Posterior cingulate gyrus (tissue), 11 donors: Measurements from ENCODE around the gene HPCAL1.
"Not testable (repeated sequence)": the region's sequence is repeated elsewhere in the genome, so short reads cannot be mapped to it uniquely, and the experiment has no call there.

ENCODE experiments used
- DNase-seq, 10 donors: peaks; one replicate each; pipeline versions ENCODE4 v3.0.0 to v3.0.0-alpha.2; 2020 to 2021; ENCODE audit warnings: mixed read lengths in 3 of 10
- intact Hi-C: fragments of 100-400 bp; cut with DNase I; formaldehyde crosslinking; loops from one replicate; pipeline ENCODE4 v1.15.1; 2023

Gene HPCAL1

DNA sequence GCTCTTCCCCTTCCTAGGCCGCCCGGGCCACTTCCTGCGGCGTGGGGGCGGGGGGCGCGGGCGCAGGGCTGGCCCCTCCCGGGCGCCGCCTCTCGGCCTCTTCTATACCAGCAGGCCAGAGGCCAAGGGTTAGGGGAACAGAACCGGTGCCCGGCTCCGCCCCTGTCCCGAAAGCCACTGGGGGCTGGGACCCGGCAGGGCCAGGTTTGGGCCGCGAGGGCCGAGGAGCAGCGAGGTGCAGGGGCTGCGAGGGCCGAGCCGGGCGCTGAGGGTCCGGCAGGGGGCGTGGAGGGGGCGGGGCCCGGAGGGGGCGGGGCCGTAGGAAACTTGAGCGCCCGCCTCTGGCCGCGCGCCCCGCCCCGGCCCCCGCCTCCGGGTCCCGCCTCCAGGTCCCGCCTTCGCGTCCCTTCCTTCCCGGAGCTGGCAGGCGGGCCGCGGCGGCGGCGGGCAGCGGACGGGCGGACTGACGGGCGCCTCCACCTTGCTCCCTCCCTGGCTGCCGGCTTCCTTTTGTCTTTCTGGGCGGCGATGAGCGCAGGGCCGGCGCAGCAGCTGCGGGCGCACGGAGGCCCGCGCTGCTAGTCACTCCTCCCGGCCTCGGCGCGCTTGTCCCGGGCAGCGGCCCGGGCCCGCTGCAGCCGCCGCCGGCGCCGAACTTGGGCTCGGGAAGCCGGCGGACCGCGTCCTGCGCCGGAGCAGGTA, at the start of gene HPCAL1:
TSS of gene HPCAL1 (plus strand) at position 426 of the 702 bp plus-strand sequence. CDS start 116,854 bp downstream, outside the sequence.
- intact Hi-C loops = loop anchor here (2.0 to 10.0 kb wide), 3 partner anchors 18 to 178 kb away; partner anchors contain the start of gene RRM2
- DNase-seq = peak; percentile 70 to 98 (median 80)

DNA sequence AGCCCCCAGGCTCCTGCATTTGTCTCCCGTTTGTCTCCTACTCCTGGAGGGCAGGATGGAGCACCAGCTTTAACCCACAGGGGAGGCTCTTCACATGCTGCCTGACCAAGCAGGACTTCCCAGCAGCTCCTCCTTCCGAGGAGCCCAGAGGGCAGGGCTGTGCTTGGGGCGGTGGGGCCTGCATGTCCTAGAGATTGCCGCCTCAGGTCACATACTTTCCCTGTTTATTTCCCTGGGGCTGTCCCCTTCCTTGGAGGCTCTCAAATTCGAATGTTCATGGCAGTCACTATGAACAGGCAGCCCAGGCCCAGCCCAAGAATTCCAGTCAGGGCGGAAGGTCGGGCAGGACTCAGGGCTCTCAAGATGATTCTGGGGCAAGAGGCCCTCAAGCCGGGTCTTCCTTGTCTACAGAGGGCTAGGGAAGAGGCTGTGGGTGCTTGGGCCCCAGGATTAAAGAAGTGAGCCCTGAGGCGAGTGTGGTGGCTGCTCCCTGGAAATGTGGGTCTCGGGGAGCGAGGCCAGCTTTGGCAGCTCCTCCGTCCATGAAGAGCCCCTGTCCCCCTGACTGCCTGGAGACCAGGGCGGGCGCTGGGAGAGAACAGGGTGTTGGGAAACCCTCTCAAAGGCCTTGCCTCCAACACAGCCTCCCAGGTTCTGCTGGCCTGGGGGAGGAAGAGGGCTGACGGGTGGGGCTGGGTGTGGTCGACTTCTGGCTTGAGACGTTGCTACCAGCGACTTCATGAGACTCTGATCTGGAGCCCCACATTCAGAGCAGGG, 48.9 kb upstream of the HPCAL1 start:
- DNase-seq = peak in 3 of 10 donors; percentile 62 to 65 (median 64)
- intact Hi-C loops = no loop called here

DNA sequence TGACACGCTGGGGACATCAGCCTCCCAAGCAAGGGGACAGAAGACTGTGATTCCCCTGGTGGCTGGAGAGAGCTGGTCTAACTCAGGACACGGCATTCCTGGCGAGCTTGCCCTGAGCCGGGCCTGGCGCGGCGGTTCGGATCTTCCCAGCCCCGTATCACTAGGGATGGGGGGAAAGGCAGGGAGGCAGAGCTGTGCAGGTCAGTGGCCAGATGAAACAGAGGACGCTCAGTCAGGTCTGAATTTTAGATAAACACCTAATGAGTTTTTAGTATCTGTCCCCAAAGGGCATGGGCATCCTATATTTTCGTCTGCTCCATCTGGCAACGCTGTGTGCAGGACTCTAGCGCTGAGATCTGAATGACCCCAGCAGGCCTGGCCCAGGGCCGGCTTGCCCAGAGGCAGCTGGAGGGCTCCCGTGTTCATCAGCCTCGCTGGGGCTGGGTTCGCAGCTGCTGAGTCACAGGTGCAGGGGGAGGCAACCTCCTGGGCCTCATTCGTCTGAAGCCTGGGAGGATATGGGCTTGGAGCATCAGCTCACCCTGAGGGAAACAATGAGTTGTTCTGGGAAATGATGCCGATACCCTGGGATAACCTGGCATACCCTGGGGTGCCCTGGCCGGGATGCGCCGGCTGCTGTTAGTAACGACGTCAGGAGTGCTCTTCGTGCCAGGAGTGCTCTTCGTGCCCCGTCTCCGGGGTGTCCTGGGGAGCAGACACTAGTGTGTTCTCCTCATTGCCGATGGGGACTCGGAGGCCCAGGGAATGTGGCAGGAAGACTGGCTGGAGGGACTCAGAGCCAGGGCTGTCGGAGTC, 48.1 kb upstream of the HPCAL1 start:
- intact Hi-C loops = no loop called here
- DNase-seq = peak in 3 of 10 donors; percentile 59 to 81 (median 79)

DNA sequence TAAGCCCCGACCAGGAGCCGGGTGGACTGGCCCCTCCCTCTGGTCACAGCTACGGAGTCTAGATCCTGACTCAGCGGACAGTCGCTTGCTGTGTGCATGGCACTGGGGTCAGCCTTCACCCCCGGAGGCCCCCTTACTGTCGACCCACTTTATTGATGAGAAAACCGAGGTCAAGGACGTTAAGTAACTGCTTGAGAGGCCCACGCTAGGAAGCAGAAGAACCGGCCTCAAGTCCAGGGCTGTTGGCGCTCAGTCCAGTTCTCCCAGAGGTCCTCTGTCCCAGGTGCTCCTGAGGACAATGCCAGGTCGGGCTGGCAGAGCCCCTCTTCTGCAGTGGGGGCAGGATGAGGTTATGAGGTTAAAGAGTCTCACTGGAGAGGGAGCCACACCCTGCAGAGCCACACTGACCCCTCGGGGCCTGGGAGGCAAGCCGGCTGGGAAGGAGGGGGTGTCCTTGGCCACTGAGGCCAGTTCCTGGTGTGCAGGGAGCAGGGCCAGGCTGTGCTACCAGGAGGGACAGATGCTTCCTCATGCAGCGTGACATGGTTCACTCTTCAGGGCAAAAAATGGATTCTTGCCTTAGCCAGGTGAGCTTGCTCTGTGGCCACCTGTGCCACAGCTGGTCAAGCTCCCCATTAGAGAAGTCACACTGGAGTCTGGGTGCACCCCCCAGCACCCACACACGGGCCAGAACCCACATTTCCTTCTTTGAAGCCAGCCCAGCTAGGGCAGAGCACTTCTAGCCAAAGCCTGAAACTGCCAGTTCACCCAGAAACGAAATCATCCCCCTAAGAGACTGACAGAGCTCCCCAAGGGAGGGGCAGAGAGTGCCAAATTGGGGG, 47.3 kb upstream of the HPCAL1 start:
- peak in 3 of 10 donors; percentile 53 to 66 (median 55) for DNase-seq
- intact Hi-C loops = no loop called here

DNA sequence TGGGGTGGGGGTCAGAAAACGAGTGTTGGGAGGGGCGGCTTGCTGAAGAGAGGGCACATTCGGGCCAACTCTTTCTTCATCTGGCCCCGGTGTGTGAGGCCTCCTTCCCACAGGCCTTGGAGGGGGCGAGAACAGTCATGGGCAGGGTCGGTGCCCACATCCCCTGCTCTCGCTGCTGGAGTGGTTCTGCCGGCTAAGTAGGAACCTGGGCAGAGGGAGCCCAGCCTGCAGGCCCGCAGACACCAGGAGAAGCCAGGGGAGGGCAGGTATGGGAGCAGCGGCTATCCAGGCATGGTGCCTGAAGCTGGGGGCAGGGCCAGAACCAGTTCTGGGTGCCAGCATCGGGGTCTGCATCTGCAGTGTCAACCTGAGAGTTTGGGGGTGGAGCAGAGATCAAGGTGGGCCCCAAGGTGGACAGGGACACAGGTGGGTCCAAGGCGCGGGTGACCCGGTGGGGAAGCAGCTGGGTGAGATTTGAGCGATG, 46.6 kb upstream of the HPCAL1 start:
- intact Hi-C loops = no loop called here
- peak in 3 of 10 donors; percentile 25 to 62 (median 54) for DNase-seq

DNA sequence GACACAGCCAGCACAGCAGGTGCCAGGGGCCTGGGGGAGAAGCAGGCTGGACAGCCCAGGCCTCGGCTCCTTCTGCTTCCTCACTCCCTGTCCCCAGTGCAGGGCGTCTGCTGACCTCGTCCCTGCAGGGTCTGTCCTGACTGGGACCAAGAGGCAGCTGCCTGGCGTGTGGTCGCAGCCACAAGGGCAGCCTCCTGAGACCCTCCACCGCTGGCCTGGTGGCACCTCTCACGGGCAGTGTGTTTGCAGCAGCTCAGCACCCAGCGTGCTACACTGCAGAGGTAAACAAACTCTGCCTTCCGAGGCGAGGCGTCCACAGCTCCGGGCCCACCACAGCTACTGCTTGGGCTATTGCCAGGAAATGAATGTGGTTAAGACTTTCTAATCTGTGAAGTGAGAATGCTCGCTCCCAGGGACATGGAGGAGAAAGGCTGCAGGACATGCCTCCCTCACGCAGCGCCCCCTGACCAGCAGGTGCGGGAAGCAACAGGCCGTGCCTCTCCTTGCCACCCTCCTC, 46.1 kb upstream of the HPCAL1 start:
- intact Hi-C loops = no loop called here
- peak in 3 of 10 donors; percentile 37 to 66 (median 63) for DNase-seq

DNA sequence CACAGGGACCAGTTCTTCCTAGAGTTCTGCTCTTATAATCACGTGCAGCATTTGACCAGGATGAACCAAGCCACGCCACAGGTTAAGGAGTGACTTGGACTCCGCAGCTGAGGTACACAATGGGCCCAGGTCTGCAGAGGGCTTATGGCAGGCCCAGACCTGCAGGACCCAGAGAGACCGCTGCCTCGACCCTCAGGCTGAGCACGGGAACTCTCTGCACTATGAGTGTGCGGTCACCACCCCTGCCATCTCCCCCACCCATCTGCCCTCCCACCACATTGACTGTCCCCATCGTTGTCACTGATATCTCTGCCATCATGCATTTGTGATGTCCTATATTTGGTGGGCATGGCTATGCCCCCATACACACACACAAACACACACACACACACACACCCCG, 45.7 kb upstream of the HPCAL1 start:
- peak in 1 of 10 donors; percentile 27 for DNase-seq
- intact Hi-C loops = no loop called here

DNA sequence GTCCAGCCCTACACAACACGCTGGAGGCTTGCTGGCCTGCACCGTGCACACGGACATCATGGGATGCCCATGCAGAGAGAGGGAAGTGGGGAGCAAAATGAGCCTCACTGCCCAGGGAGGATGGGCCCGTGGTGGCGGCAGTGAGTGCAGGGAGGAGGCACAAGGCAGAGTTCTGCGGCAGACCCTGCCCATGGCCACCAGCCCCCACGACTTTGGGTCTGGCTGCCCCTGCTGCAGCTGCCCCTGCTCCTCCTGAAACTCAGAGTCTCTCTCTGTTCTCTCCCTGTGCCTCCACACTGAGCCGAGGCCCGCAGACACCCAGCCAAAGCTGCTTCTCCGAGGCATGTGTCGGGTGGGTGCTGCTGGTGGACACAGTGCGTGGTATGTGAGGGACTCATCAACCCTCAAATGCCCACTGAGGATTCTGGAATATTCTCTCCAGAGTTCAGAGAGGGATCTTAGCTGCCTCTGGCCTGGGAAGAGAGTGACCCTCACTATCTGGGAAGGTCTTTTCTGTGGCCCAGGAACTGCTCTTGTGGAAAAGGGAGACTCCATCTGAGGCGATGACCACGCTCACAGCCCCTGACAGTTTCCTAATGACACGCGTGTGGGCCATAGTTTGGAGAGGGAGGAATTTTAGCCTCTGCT, 45.1 kb upstream of the HPCAL1 start:
- DNase-seq = peak in 3 of 10 donors; percentile 36 to 54 (median 46)
- intact Hi-C loops = no loop called here

DNA sequence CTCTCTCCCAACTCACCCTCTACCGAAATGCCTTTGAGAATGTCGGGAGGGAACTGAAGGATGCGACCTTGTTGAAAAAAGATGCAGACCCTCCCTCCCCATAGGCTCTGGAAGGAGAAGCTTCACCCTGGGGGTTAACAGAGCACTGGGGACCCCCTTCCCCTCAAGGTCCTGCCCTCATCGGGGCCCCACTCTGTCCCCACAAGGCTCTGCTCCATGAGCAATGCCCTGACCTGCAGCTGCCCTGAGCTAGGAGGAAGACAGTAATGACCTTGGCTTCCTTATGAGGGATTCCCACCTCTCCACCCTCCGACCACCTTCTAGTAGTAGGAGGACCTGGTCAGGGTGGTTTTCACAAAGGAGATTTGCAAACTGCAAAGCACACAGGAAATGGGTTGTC, 44.4 kb upstream of the HPCAL1 start:
- DNase-seq = peak in 3 of 10 donors; percentile 11 to 36 (median 20)
- intact Hi-C loops = no loop called here

DNA sequence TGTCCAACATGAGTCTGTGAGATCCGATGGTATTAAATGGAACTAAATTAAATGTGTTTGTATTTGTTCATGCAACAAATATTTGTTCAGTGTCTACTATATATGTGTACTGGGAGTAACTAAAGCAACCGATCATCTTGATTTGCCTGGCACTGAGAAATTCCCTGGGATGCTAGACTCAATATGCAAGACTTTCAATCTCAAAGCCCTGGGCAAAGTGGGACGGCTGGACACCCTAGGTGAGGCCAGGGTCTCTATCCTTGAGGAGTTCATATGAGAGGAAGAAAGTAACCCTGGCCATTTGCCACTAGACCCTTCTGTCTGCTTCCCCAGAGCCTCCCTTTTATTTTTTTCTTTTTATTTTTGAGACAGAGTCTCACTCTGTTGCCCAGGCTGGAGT, 44.0 kb upstream of the HPCAL1 start:
- intact Hi-C loops = no loop called here

DNA sequence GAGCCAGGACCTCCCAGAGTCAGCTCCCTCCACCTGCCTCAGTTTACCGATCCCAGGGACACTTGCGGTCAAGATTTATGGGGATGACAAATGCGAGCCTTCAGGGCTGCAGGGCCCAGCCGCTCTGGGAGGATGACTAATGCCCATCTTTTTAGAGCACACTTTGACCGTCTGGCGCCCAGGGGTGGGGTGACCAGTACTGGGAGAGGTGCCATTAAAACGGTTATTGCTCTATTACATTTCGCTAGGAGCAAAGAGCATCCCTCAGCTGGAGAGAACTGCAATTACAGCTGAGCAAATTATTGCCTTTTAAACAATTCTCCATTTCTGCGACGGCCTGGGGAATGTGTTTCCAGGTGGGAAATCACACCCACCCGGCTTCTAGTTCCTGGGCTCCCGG, 42.6 kb upstream of the HPCAL1 start:
- DNase-seq = peak in 2 of 10 donors; percentile 24 to 44
- intact Hi-C loops = no loop called here

More for the DNA sequence above, 44.0 kb upstream of the HPCAL1 start:
- peak in 1 of 10 donors; percentile 18 for DNase-seq

DNA sequence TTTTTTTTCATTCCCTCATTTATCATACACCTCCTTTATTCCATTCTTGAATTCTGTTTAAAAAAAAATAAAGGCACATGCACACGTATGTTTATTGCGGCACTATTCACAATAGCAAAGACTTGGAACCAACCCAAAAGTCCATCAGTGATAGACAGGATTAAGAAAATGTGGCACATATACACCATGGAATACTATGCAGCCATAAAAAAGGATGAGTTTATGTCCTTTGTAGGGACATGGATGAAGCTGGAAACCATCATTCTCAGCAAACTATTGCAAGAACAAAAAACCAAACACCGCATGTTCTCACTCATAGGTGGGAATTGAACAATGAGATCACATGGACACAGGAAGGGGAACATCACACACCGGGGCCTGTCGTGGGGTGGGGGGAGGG, 39.2 kb upstream of the HPCAL1 start:
- DNase-seq, intact Hi-C loops: not testable (repeated sequence)

DNA sequence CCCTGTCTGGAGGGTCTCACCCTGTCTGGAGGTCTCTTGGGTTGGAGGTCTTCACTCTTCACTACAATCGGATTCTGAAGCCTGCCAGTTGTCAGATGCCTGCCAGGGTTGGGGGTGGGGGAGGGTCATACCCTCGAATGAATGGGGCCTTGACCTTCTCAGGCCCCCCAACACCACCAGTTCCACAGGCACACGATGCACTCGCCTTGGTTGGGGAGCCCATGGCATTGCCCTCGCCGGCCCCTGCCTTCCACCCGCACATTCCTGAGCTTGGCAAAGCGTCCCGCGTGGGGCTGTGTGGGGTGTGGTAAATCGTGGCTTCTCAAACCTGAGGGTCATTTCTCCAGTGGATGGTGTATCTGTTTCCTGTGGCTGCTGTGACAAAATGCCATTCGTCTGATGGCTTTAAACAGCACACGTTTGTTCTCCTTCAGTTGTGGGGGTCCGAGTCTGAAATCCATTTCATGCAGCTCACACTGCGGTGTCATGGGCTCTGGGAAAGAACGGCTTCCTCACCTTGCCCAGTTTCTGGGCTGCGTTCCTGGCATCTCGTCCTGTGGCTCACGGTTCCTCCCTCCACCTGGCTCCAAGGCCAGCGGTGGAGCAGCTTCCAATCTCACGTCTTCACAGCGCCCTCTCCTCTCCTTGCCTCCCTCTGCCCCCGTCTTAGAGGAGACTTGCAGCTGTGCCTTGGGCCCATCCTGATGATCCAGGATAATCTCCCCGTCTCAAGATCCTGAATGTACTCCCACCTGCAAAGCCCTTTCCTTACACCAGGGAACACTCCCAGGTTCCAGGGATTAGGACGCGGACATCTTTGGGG, 38.0 kb upstream of the HPCAL1 start:
- peak in 4 of 10 donors; percentile 5 to 73 (median 46) for DNase-seq
- intact Hi-C loops = no loop called here

DNA sequence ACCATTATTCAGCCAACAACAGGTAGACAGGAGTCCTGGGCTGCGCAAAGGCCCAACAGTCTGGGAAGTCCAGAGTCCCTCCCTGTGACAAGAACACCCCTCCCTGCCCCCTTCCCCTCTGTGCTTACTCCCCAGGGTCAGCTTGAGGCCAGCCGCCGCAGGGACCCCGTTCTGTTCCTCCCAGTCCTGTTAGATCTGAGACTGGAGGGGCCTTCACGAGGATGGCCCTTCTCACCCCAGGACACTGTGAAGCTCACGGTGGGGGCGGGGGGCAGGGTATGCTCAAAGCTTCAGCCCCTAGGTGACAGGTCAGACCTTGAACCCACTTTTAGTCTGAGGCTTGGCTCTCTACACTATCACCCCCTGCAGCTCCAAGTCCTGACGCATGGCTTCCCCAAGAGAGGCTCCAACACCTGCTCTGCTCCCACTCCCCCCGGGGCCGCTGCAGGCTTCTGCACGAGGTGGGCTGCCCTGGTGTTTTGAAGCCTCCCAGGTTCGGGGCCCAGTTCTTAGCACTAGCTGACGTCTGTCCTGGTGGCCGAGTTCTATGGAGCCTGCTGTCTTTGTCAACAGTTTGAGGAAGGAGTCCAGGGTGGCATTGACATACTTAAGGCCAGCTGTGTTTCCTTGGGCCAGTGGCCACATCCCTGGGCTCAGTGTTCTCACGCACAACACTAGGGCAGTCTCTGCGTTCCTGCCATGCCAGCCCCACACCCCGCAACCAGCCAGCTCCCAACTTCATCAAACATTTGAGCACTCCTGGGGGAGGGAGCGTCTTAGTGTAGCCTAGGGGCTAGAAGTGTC, 37.2 kb upstream of the HPCAL1 start:
- intact Hi-C loops = no loop called here
- DNase-seq = peak in 5 of 10 donors; percentile 4 to 73 (median 51)

DNA sequence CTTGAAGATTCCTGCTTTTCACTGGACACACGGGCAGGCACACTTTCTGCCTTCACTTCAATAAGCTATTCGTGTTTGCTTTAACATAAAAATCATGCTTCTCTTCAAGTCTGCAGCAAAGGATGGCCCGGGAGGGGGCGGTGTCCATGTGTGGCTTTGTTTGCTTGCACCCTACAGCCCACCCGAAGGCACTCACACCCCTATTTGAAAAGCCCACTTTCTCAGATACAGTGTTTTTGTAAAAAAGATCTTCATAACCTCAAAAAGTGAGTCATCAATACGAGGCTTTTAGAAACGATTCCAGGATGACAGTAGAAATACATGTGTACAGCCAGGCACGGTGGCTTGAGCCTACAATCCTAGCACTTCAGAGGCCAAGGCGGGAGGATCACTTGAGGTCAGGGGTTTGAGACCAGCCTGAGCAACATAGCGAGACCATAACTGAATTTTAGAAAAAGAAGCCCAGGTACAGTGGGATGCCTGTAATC, 36.5 kb upstream of the HPCAL1 start:
- intact Hi-C loops = no loop called here
- peak in 3 of 10 donors; percentile 7 to 25 (median 13) for DNase-seq

DNA sequence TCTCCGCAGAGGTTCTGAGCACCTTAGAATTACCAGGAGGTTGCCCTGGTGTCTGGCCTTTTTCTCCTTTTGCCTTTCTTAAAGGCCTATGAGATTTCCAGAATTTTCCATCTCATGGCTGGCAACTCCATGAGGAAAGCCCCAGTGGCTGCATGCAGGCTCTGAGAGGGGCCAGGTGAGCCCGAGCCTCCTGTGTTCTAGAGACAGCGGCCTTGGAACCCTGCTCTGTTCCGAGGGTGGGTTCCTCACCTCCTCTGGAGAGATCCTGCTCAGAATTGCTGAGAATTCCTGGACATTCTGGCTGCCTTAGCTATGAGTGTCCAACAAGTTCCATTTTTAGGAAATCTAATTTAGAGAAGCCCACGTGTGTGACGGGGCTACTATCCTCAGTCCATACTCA, 35.7 kb upstream of the HPCAL1 start:
- intact Hi-C loops = no loop called here
- DNase-seq = peak in 3 of 10 donors; percentile 5 to 59 (median 52)
